IPS DF 4.7 (cell line): ENCODE results near the gene NAPA.

ENCODE experiments used
- DNase-seq: peaks from one replicate; pipeline ENCODE4 v3.0.0-alpha.2; 2013; ENCODE audit warnings: low spot score; ENCODE audit errors: extremely low read depth

Gene NAPA

DNA sequence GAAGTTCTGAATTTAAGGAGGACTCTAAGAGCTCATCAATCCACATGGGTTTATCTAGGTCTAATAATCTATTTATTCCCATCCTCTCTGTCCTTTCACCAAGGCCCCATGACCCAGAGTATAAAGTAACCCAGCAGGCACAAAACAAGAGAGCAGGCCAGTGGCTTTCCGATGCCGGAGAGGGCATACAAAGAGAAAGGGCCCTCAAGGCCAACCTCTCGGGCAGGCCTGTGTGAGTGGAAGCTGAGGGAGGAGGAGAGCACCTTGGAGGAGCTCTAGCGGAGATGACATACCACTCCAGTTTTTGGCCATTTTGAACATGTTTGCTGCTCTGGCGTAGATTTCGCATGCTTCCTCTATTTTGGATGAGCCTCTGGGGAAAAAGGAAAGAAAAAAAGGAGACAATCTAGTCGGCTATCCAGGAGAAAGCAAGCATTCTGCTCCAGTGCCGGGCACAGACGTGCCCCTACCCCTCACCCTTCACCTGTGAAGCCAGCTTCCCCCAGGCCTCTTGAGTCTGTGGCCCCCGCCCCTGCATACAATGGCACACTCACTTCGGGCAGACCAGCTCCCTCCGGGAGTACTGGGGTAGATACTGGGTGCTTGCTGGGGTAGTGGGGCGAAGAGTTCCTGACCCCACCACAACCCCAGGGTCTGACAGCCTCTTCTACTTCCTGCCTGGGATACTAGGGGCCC, 11.6 kb downstream of the NAPA start:
- DNase-seq, result no peak

DNA sequence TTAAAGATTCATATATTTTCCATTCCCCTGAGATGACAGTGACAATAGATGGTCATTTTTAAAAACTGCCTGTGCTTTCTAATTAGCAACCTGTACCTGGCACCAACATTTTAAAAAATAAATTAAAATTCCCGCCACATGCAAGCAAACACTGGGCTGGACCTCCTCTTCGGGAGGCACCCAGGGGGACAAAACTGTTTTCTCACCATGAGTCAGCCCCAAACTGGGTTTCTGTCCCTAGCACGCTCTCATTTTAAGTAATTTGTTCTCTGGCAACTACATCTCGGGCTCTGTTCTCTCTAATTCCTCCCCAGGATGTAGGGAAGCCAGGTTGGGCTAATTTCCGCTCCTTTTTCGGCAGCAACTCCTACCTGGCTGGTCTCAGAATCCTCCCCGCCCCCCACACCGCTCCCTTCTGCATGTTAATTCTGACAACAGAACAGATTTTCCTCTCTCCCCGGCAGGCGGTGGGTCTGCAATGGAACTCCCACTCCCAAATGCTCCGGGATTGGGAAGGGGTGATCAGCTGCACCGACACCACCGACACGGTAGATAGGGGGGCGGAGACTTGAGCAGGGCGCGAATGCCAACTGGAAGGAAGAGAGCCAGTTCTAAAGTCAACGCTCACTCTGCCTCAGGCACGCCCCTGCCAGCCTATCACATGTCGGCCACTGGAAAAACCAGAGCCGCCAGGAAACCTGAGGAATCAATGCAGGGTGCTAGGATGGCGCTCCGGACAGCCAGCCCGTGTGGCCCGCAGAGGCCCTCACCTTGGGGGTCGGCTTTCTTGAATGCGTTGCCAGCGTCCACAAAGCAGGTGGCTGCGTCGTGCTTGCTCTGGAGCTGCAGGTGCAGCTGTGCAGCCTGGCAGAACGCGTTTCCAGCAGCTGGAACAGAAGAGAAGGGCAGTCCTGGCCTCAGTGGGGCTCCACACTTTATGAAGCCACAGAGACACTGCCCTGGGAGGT, 14.7 kb downstream of the NAPA start:
- no peak for DNase-seq

GRCh38 chr19:47499371-47499770, 15.5 kb downstream of the NAPA start:
- no peak for DNase-seq

DNA sequence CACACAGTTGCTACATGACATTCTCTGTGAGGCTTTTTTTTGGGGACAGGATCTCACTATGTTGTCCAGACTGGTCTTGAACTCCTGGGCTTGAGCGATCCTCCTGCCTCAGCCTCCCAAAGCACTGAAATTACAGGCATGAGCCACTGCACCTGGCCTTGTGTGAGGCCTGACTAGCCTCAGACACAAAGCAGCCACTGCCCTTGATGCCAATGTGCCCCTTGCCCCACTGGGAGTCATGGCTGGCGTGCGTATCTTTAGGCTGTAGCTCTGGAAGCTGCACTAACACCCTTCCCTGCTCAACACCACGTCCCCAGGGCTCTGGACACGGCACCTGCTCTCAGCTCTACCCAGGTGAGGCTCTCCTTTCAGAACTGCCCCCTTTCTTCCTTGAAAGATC, 16.3 kb downstream of the NAPA start:
- DNase-seq, result no peak

GRCh38 chr19:47497821-47498520, 16.9 kb downstream of the NAPA start:
- DNase-seq, result no peak

DNA sequence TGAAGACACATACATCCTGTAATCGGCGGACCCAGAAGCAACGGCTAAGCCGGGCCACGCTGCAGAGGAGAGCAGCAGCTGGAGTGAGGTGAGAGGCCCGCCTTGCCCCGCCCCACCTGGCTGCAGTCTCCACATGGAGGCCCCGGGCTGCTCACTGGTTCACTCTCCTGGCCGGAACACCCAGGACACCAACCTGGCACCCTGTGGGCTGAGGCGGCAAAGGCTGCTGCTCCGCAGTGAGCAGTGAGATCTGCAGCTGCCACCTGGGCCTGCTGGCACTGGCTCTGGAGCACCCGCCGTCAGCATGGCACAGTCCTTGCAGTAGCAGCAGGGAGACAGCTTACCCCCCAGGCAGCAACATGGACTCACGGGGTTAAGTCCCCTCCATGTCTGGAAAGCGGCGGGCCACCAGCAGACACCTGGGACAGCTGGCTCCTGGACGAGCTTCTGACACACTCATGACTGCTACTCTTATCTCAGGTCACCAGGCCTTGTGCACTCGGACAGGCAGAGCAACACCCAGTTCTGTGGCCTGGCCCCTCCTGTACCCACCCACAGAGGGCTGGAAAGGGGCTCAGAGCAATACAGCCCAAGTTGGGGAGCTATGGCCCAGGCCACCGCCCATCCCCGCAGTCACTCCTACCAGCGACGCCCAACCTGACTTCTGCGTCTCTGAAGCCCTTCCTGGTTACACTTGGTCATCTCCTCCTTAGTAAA, 17.7 kb downstream of the NAPA start:
- DNase-seq, result no peak

DNA sequence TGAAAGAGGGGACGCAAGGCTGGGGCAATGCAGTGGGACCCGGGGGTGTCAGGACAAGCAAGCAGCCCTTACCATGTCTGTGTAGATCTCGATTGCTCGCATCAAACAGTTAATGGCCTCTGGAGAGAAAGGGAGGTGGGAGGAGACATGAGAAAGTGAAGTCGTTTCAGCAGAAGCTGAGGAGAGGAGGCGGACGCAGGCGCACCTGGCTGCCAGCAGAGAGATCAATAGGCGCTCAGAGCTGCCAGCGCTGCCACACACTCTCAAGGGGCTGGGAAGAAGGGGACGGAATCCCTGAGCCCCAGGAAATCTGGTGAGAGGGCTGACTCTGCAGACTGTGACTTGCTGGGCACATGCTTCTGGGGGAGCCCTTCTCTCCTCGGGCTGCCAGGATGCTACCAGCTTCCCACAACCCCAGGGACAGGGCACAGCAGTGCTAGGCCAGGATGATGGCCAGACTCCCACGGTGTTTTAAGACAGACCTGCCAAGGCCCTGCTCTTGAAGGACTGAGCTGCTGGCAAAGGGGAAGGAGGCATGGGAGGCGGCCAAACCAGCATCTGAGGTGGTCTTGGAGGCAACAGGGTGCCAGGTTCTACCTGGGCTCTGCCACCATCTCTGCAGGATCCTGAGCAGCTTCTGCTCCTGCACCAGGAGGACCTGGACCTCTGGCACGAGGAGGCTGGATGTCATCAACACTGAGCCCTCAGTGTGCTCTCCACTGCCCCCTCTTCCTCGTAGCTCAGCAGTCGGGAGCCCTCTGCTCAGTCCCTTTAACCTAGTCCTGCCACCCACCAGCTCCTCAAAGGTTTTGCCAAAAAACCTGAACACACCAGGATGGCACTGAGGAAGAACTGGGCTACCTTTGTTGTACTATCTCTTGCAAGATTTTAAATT, 19.1 kb downstream of the NAPA start:
- no peak for DNase-seq

GRCh38 chr19:47494729-47495128, 20.1 kb downstream of the NAPA start:
- no peak for DNase-seq

GRCh38 chr19:47494211-47494547, 20.7 kb downstream of the NAPA start:
- no peak for DNase-seq

DNA sequence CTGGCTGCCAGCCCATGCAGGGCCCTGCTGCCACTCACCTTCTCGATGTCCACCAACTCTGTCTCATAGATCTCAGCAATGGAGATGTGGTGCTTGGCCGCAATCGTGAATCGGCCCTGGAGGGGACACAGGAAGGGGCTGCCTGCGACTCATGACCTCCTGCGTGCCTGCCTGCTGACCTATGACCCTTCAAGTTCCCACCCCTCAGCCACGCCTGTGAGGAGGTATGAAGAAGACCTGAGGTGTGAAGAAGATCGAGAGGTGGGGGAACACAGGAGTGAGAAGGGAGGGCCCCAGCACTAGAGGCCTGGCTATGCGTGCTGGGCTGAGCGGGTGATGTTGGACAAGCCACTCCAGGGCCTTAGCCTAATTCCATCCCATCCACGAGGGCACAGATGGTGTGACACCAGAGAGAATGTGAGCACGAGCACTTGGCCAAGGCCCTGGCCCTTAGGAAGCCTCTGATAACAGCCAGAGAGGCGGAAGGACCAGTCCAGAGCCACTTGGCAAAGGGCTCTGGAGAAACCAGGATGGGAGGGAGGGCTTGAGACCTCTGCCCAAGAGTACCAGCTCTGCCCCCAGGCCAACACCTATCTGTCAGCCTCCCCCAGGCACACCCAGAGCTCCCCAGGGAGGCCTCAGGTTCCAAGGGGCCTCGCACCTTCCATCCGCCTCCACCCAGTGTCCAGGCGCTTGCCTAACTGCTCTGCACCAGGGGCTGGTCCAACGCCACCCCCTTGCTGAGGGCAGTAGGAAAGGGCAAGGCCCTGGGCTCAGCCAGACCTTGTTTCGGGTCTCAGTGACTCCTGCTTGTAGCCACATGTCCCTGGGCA, 21.3 kb downstream of the NAPA start:
- no peak for DNase-seq

- no peak for DNase-seq
Measured at GRCh38 chr19:47492571-47493377, 22.1 kb downstream of the NAPA start.

DNA sequence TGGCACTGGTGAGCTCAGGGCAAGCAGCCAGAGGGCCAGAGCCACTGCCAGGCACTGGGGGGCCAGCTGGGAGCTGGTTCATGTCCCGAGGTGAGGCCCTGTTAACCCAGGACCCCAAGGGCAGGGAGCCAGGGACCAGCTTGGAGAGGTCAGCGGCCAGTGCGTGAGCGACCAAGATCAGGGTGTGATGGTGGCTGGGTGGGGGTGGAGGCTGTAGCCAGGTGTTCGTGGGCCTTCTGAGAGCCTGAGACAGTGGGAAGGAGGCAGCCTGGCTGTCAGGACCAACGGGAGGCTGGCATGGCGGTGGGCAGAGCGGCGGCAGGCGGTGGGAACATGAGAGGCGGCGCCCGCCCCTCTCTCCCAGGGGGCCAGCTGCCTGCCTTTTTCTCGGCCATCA, 22.7 kb downstream of the NAPA start:
- no peak for DNase-seq

DNA sequence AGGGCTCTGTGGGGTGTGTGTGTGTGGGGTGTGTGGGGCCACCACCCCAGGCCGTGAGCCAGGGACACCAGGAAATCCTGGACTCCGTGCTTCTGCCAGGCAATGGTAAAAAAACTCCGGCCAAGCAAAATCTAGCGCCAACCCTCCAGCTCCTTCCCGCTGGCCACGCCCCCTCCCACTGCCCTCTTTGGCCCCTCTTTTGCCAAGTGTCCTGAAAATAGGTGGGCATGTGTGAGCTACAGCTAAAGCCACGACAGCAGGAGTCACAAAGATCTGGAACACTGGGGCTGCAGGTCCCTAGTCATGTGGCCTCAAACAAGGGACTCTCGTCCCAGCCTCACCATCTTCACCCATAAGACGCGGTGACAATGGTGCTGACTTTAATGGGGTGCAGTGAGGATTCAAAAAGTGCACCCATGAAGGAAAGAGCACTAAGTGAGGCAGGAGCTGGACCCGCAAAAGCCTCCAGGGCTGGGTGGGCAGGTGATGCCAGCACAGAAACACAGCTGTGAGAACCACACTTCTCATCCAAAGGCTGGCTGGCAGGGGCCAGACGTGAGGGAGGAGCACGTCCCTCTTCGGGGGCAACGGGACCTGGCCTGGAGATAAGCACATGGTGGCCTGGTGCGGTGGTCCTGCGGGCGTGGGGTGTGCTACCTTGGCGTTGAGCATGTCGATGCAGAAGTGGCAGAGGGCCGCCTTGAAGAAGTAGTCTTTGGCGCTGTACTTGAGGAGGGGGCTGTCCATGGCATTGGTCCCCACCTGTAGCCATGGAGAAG, 23.3 kb downstream of the NAPA start:
- no peak for DNase-seq

DNA sequence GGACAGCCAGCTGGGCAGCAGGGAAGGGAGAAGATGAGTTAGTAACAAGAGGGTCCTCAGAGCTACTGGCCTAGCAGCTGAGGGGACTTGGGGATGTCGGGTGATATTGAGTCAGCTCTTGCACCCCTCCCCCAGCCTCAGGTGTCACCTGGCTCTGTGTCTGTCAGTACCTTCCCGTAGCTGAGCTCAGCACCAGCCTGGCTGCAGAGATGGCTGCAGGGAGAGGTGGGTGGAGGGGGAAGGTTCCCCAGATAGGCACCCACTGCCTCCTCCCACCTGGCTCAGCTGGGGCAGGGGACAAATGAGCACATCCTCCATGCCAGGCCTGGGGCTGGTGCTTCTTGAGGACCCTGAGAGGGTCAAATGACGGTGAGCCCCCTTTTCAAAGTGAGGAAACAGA, 24.0 kb downstream of the NAPA start:
- DNase-seq, result no peak

DNA sequence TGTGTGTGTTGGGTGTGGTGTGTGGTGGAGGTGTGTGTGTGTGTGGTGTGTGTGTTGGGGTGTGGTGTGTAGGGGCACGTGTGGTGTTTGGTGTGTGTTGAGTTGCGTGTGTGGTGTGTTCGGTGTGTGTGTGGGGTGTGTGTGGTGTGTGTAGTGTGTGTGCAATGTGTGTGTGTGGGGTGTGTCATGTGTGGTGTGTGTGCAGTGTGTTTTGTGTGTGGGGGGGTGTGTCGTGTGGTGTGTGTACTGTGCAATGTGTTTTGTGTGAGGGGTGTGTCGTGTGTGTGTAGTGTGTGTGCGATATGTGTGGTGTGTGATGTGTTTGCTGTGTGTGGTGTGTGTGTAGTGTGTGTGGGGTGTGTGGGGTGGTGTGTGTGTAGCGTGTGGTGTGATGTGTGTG, 24.8 kb downstream of the NAPA start:
- DNase-seq, result no peak

GRCh38 chr19:47489072-47489914, 25.6 kb downstream of the NAPA start:
- no peak for DNase-seq
